IPS-NIHi11 (cell line): Measurements from ENCODE around the gene CDH22.

Source experiments
- DNase-seq: peaks from one replicate; pipeline ENCODE4 v3.0.0; 2012; ENCODE audit warnings: mixed read lengths, low spot score

CDH22 gene

GRCh38 chr20:46299078-46299477 is 9.2 kb downstream of the CDH22 start:
- no peak for DNase-seq

GRCh38 chr20:46298374-46298773 is 9.9 kb downstream of the CDH22 start:
- DNase-seq, result no peak

GRCh38 chr20:46296526-46297250 is 11.6 kb downstream of the CDH22 start:
- no peak for DNase-seq

- peak; percentile 84 for DNase-seq
Measured at GRCh38 chr20:46293084-46293483, 15.2 kb downstream of the CDH22 start.

DNA sequence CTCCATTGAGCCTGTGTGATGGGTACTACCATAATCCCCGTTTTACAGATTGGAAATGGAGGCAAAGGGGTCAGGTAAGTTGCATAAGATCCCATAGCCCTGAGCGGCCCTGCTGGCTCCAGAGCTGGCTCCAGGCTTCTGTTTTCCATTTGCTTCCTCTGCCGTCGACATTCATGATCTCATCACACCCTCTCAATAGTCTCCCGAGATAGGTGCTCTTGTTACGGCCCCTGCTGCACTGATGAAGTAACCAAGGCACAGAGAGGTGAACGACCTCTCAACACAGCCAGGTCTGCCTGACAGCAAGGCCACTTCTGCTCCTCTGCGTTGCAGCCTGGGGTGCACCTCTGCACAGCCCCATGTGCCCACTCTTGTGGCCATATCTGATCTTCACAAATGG is 16.9 kb downstream of the CDH22 start:
- no peak for DNase-seq

GRCh38 chr20:46289432-46289831 is 18.9 kb downstream of the CDH22 start:
- no peak for DNase-seq

DNA sequence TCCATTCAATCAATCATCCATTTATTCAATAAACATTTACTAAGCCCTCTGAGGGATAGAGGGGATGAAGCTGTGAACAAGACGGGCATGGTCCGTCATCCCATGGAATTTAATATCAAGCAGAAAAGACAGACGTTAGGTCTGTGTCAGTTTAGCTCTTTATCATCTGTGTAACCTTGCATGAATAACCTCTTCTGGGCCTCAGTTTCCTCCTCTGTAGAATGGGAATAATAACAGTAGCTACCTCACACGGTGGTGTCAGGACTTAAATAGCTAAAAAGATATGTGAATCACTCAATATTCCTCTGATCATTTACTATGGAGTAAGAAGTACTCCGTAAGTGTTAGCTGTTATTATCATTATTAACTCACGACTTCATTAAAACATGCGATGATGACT is 21.3 kb downstream of the CDH22 start:
- no peak for DNase-seq

- no peak for DNase-seq
Measured at GRCh38 chr20:46286382-46286781, 21.9 kb downstream of the CDH22 start.

DNA sequence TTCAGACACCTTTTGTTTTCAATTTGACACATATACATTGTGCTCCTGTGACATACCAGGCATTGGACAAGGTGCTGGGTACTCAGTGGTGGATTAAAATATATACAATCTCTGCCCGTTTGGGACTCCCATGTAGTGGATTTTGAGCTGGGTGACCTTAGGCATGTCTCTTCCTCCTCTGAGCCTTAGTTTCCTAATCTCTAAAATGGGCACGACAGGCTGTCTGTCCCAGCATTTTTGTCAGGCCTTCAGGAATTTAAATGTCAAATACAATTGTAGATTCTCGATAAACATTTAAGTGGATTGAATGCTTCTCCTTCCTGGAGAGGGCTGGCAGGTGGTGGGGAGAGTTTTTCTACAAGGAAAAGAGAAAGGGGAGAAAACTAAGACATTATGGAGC is 22.6 kb downstream of the CDH22 start:
- no peak for DNase-seq

DNA sequence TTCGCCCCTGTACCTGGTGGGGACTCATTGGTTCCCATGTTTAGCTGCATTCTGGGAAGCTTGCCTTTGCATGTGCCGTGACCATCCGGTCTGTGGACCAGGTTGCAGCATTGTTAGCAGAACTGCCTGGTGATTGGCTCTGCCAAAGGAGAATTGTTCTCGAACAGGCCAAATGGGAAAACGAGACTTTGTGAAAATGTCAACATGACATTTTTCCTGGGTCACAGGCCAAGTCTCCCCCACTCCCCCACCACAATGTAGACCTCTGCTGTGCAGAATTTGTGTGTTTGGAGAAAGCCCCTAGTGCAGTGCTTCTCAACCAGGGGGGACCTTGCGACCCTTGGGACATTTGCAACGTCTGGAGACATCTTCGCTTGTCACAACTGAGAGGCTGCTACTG is 23.2 kb downstream of the CDH22 start:
- DNase-seq, result no peak

GRCh38 chr20:46284040-46284427 is 24.3 kb downstream of the CDH22 start:
- no peak for DNase-seq

DNA sequence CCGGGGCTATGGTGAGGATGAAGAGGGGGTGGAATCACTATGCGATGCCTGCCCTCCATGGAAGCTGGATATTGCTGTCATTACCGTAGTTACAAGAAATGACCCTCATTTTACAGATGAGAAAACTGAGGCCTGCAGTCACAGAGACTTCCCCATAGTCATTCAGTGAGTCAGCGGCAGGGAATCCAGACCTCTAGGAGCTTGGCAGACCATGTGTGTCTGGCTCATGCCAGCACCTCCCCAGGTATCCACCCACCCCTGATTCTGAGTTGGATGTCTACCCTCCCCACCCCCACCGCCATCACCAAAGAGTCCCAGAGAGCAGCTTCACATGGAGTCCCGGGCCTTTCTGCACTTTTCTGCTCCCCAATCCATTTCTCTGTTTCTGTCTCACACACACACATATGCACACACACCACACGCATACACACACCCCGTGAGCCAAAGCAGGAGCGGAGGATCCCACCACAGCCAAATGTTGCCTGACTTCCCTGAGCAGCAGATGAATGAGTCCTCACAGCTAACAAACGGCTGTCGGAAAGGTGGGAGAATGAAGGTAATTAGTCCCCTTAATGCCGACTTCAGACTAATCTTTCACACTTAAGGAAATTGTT is 24.8 kb downstream of the CDH22 start:
- no peak for DNase-seq

DNA sequence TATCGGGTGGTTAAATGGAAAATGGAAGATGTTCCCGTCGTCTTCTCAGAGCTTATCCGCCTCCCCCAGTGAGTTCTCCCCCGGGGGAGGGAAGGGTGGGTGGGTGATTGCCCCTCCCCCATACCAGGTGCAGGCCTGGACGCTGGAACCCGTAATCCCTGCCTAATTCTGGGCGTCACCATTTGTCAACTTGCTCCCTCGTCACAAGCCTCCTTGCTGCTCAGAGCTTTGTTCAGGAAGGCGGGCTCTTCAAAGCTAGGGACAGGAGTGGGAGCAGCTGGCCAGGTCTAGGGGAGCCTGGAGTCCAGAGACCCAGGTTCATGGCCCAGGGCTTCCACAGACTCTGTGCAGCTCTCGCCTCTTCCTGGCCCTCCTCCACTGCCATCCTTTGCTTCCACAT is 25.6 kb downstream of the CDH22 start:
- DNase-seq, result peak; percentile 46

DNA sequence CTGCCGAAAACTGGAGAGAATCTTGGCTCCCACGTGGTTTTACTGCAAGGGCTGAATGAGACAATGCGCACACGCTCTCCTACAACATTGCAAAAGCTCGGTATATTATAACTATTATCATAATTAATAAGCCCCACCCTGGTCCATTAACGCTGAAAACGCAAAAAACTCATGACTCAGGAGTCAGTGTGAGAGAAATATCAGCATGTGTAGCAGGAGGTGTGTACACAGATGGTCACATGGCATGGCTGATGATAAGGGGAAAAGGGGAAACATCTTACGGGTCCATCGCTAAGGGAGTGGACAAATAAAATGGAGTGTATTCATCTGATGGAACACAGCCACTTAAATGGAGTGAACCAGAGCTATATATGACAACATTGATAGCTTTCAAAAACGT is 29.2 kb downstream of the CDH22 start:
- no peak for DNase-seq

DNA sequence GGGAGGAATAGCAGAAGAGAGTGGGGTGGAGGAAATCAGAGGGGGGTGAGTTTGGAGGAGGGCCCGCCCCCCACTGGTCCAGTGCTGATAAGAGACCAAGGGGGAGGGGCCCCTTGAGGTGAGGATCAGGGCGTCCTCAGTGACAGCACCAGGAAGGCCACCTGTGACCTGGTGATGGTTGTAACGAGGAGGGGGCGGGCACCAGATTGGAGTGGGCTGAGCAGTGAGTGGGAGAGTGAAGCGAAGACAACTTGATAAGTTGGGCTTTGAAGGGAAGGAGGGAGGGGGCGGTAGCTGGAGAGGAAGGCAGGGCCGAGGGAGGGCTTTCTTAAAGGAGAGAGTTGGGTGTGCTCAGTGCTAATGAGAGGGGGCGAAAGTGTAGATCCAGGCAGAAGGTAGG is 30.7 kb downstream of the CDH22 start:
- DNase-seq, result peak; percentile 43

GRCh38 chr20:46276531-46276930 is 31.8 kb downstream of the CDH22 start:
- no peak for DNase-seq

DNA sequence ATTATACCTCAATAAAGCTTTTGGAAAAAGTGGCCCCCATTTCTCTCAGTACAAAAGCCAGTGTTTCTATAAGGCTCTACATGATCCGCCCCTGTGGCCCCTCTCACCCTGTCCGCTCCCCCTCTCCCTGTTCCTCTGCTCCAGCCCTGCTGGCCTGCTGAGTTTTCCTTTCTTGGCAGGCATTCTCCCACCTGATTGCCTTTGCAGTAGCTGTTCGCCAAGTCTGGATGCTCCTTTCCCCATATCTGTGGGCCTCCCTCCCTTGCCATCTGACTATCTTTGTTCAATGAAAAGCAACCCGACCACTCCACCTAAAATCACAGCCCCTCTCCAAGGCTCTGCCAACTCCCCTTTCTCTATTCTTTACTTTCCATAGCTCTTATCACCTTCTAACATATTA is 33.2 kb downstream of the CDH22 start:
- no peak for DNase-seq

GRCh38 chr20:46273717-46274116 is 34.6 kb downstream of the CDH22 start:
- DNase-seq, result no peak

DNA sequence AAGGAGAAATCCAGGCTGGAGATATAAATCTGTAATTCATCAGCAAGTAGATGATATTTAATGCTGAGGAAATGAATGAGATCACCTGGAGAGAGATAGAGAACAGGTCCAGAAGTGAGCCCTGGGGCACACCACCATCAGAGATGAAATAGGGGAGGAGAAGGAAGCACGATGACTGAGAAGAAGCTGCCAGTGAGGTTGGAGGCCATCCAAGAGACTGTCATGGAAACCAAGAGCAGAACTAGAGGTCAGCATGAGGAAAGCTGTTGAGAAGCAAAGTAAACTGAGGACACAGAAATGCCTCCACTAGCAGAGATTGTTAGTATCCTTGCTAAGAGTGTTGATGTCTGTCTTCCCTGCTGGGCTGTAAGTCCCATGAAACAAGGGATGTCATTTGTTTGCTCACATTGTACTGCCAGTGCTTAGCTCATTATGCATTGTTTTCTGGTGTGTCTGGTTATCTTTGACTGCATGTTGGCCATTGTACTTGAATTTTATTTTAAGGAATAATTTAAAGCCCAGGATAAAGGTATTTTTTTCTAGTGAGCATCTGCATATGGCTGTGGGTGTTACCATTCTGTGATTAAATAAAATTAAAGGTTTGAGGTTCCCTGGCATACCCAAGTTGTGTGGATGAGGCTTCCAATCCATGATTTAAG is 35.8 kb downstream of the CDH22 start:
- no peak for DNase-seq

GRCh38 chr20:46270977-46271744 is 37.1 kb downstream of the CDH22 start:
- DNase-seq, result no peak

DNA sequence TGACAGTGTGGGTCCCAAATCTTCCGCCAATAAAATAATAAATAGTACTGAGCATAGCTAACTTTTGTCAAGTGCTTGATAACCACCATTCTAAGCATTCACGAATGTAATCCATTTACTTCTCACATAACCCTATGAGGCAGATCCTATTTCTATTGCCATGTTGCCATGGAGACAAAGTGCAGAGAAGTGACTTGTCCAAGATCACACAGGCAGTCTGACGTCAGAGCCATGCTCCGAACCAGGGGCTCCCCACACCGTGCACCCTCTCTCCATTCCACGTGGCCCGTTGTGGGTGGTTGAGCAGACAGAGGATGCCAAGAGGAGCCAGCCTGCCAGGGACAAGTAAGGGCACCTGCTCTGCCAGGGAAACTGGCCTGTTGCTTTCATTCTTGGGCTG is 38.9 kb downstream of the CDH22 start:
- no peak for DNase-seq

GRCh38 chr20:46268662-46269061 is 39.6 kb downstream of the CDH22 start:
- no peak for DNase-seq

GRCh38 chr20:46268131-46268614 is 40.1 kb downstream of the CDH22 start:
- peak; percentile 35 for DNase-seq
